Right ventricle myocardium inferior (tissue), 1 donor: ENCODE measurements around the gene MFAP5. TPM values are rescaled to one million over a fixed set of nuclear protein-coding genes. Genes with fewer than 3 reads are reported as not detected.
"Not testable (repeated sequence)": the region's sequence is repeated elsewhere in the genome, so short reads cannot be mapped to it uniquely, and the experiment has no call there.

ENCODE experiments used
- ATAC-seq: fragments of 200-7000 bp; cut with Tn5 transposase; one replicate; pipeline ENCODE4 v1.9.1; 2020; ENCODE audit warnings: mild to moderate bottlenecking, moderate library complexity
- DNase-seq: peaks from one replicate; pipeline ENCODE4 v3.0.0; 2021; ENCODE audit errors: missing footprints
- intact Hi-C: fragments of 100-400 bp; cut with DNase I; formaldehyde crosslinking; loops from one replicate; pipeline ENCODE4 v1.11.0; 2022
- total RNA-seq: library from RNA; stranded (reverse); fragmentation: NEBNext Ultra II Directional; extraction: Animal tissue kit (Norgen Biotek cat#: 25700); gene quantifications from one replicate; pipeline ENCODE4 v1.2.1, GENCODE V29; 2021
- donor health status: DM: no; HTN: yes; CAD: no; lungs with severe emphysema.

Gene MFAP5
- total RNA-seq, 1 donor from 2014 or later = 56.0 TPM

- intact Hi-C loops = no loop called here
- DNase-seq (no peak), ATAC-seq (no peak)
Measured at GRCh38 chr12:8637666-8638065, 25.0 kb downstream of the MFAP5 start.

GRCh38 chr12:8637244-8637643, 25.4 kb downstream of the MFAP5 start:
- no peak for DNase-seq
- intact Hi-C loops = no loop called here
- no peak for ATAC-seq

GRCh38 chr12:8636581-8636980, 26.0 kb downstream of the MFAP5 start:
- ATAC-seq = no peak
- no peak for DNase-seq
- intact Hi-C loops = no loop called here

- intact Hi-C loops, DNase-seq, ATAC-seq: not testable (repeated sequence)
Measured at GRCh38 chr12:8636007-8636346, 26.6 kb downstream of the MFAP5 start.

- intact Hi-C loops, DNase-seq, ATAC-seq: not testable (repeated sequence)
Measured at GRCh38 chr12:8635342-8636006, 27.2 kb downstream of the MFAP5 start.

- no peak for DNase-seq
- intact Hi-C loops = no loop called here
- no peak for ATAC-seq
Measured at GRCh38 chr12:8630131-8630530, 32.5 kb downstream of the MFAP5 start.

- DNase-seq (no peak), ATAC-seq (no peak)
- intact Hi-C loops = no loop called here
Measured at GRCh38 chr12:8629486-8630033, 33.1 kb downstream of the MFAP5 start.

GRCh38 chr12:8628731-8629130, 33.9 kb downstream of the MFAP5 start:
- DNase-seq (no peak), ATAC-seq (no peak)
- intact Hi-C loops = no loop called here

- DNase-seq, ATAC-seq, intact Hi-C loops: not testable (repeated sequence)
Measured at GRCh38 chr12:8624750-8625149, 37.9 kb downstream of the MFAP5 start.

- DNase-seq (no peak), ATAC-seq (no peak)
- intact Hi-C loops = no loop called here
Measured at GRCh38 chr12:8622646-8623045, 40.0 kb downstream of the MFAP5 start.

- intact Hi-C loops = no loop called here
- ATAC-seq = no peak
- no peak for DNase-seq
Measured at GRCh38 chr12:8615206-8615605, 47.4 kb downstream of the MFAP5 start.

GRCh38 chr12:8613881-8614280, 48.7 kb downstream of the MFAP5 start:
- ATAC-seq, DNase-seq, intact Hi-C loops: not testable (repeated sequence)

- intact Hi-C loops = no loop called here
- no peak for ATAC-seq
- DNase-seq = no peak
Measured at GRCh38 chr12:8612629-8613028, 50.0 kb downstream of the MFAP5 start, which contains the start of gene AICDA. Gene AICDA, minus strand, starts transcription at chr12:8612859. Its CDS starts 92 bp downstream, at chr12:8612767.

GRCh38 chr12:8609061-8609570, 53.5 kb downstream of the MFAP5 start:
- ATAC-seq = no peak
- intact Hi-C loops = loop anchor here (2.0 kb wide), 1 partner anchor 64 kb away; no protein-coding TSS in a partner anchor
- DNase-seq = no peak

GRCh38 chr12:8606890-8607289, 55.7 kb downstream of the MFAP5 start:
- intact Hi-C loops = no loop called here
- DNase-seq = no peak

GRCh38 chr12:8605057-8605456, 57.6 kb downstream of the MFAP5 start:
- DNase-seq (no peak), ATAC-seq (no peak)
- intact Hi-C loops = no loop called here

More at GRCh38 chr12:8606890-8607289, 55.7 kb downstream of the MFAP5 start:
- ATAC-seq = no peak

- no peak for DNase-seq
- no peak for ATAC-seq
- intact Hi-C loops = no loop called here
Measured at GRCh38 chr12:8603856-8604255, 58.8 kb downstream of the MFAP5 start.

- no peak for ATAC-seq
Measured at GRCh38 chr12:8603286-8603685, 59.3 kb downstream of the MFAP5 start.

GRCh38 chr12:8596561-8596960, 66.1 kb downstream of the MFAP5 start:
- ATAC-seq = no peak
- intact Hi-C loops = no loop called here
- no peak for DNase-seq

More at GRCh38 chr12:8603286-8603685, 59.3 kb downstream of the MFAP5 start:
- DNase-seq = no peak
- intact Hi-C loops = no loop called here
